Tibial artery (tissue), 4 donors: ENCODE measurements around the gene NCOR2.

Source experiments
- DNase-seq, 2 donors: peaks; one replicate each; pipeline ENCODE4 v3.0.0-alpha.2; 2019
- H3K27ac ChIP-seq, 2 donors: fragments of 200-600 bp; sonication (generic) in 1 of 2; 1 replicate in 1 of 2; 2 replicates in 1 of 2; pipeline ENCODE4 v1.5.1; 2018 to 2019; ENCODE audit warnings: mild to moderate bottlenecking in 1 of 2
- H3K27me3 ChIP-seq, 2 donors: fragments of 200-600 bp; sonication (generic) in 1 of 2; one replicate each; pipeline versions ENCODE4 v1.5.1 to v1.6.0; 2016 to 2019
- H3K36me3 ChIP-seq, 3 donors: fragments of 200-600 bp; sonication (generic) in 2 of 3; one replicate each; pipeline ENCODE4 v1.5.1; 2016 to 2019; ENCODE audit warnings: mild to moderate bottlenecking in 2 of 3
- H3K4me1 ChIP-seq, 4 donors: fragments of 200-600 bp; sonication (generic) in 2 of 4; 1 replicate in 3 of 4; 2 replicates in 1 of 4; pipeline ENCODE4 v1.5.1; 2016 to 2019
- H3K4me3 ChIP-seq, 2 donors: fragments of 200-600 bp; sonication (generic) in 1 of 2; 1 replicate in 1 of 2; 2 replicates in 1 of 2; pipeline ENCODE4 v1.5.1; 2018 to 2019; ENCODE audit warnings: mild to moderate bottlenecking in 2 of 2
- H3K9me3 ChIP-seq, 3 donors: fragments of 200-600 bp; sonication (generic) in 1 of 3; one replicate each; pipeline ENCODE4 v1.5.1; 2016 to 2019
- CTCF ChIP-seq, 2 experiments: fragments of 200-600 bp in 1 of 2; fragments of 450-650 bp in 1 of 2; IDR thresholded peaks; one replicate each; pipeline ENCODE4 v1.5.1; 2017 to 2019; ENCODE audit warnings: antibody characterized with exemption in 2 of 2, mild to moderate bottlenecking in 1 of 2, moderate library complexity in 1 of 2
- intact Hi-C: fragments of 100-400 bp; cut with DNase I; formaldehyde crosslinking; loops from one replicate; pipeline ENCODE4 v1.15.0; 2023; ENCODE audit warnings: low total_unique reads

Gene NCOR2

GRCh38 chr12:124608450-124608870, 41.0 kb upstream of the NCOR2 start:
- H3K4me1 ChIP-seq, result peaks cover 0 to 14% (median 5%) of the 10 kb centered on the region in 4 donors
- no peak overlapping the region for H3K4me3 ChIP-seq
- peaks cover 0 to 13% of the 10 kb centered on the region in 2 donors for H3K27me3 ChIP-seq
- intact Hi-C loops, result no loop called here
- no peak overlapping the region for H3K27ac ChIP-seq
- no peaks in the 10 kb centered on the region for H3K36me3 ChIP-seq
- no peak for DNase-seq
- H3K9me3 ChIP-seq, result no peaks in the 10 kb centered on the region
- TF ChIP-seq CTCF (IDR thresholded peaks at IDR 0.05), result no peak

- no peaks in the 10 kb centered on the region for H3K36me3 ChIP-seq
- no peak overlapping the region for H3K27ac ChIP-seq
- no peaks in the 10 kb centered on the region for H3K9me3 ChIP-seq
- intact Hi-C loops, result no loop called here
- DNase-seq, result no peak
- no peak overlapping the region for H3K4me3 ChIP-seq
- no peak for TF ChIP-seq CTCF (IDR thresholded peaks at IDR 0.05)
- H3K4me1 ChIP-seq, result peaks cover 0 to 14% (median 5%) of the 10 kb centered on the region in 4 donors
- H3K27me3 ChIP-seq, result peaks cover 0 to 13% of the 10 kb centered on the region in 2 donors
Measured at GRCh38 chr12:124607681-124608425, 40.4 kb upstream of the NCOR2 start.

- Histone ChIP-seq H3K4me3 (no peak overlapping the region), H3K27me3 (peaks cover 0 to 13% of the 10 kb centered on the region in 2 donors), H3K4me1 (peaks cover 0 to 14% (median 5%) of the 10 kb centered on the region in 4 donors), H3K36me3 (no peaks in the 10 kb centered on the region), H3K9me3 (no peaks in the 10 kb centered on the region), H3K27ac (no peak overlapping the region)
- no peak for TF ChIP-seq CTCF (IDR thresholded peaks at IDR 0.05)
- DNase-seq, result no peak
- intact Hi-C loops, result no loop called here
Measured at GRCh38 chr12:124605883-124606774, 38.7 kb upstream of the NCOR2 start.

- intact Hi-C loops, result no loop called here
- H3K9me3 ChIP-seq, result no peaks in the 10 kb centered on the region
- DNase-seq, result no peak
- no peak overlapping the region for H3K27ac ChIP-seq
- no peak for TF ChIP-seq CTCF (IDR thresholded peaks at IDR 0.05)
- H3K4me3 ChIP-seq, result no peak overlapping the region
- peaks cover 0 to 14% (median 5%) of the 10 kb centered on the region in 4 donors for H3K4me1 ChIP-seq
- H3K36me3 ChIP-seq, result no peaks in the 10 kb centered on the region
- peaks cover 0 to 9% of the 10 kb centered on the region in 2 donors for H3K27me3 ChIP-seq
Measured at GRCh38 chr12:124605150-124605882, 37.9 kb upstream of the NCOR2 start.

- H3K27me3 ChIP-seq, result no peaks in the 10 kb centered on the region
- no peaks in the 10 kb centered on the region for H3K9me3 ChIP-seq
- H3K36me3 ChIP-seq, result no peaks in the 10 kb centered on the region
- H3K4me1 ChIP-seq, result peaks cover 0 to 9% (median 3%) of the 10 kb centered on the region in 4 donors
- H3K27ac ChIP-seq, result no peak overlapping the region
- no peak overlapping the region for H3K4me3 ChIP-seq
- no peak for DNase-seq
- intact Hi-C loops, result no loop called here
- TF ChIP-seq CTCF (IDR thresholded peaks at IDR 0.05), result no peak
Measured at GRCh38 chr12:124604264-124604680, 36.9 kb upstream of the NCOR2 start.
